Measurements from ENCODE around the gene CNTN5.

CNTN5 gene

DNA sequence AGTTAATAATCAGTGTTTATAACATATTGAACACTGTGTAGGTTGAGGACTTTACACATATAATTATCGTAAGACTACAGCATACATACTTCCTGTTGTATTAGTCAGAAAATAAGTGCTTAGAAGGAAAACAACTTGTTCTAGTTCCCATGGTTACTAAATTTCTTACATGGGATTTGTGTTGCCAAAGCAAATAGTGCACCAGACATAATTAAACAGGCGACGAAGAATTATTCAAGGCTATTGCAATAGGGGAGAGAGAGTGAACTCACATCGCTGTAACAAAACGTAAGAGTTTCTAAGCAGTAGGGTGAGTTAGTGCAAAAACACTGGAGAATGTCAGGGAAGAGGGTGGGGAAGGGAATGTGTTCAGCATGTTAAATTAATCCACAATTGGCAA lies 347.8 kb downstream of the CNTN5 start:
- TF ChIP-seq NFIC (IDR thresholded peaks at IDR 0.05) (no peak), EGR1 (IDR thresholded peaks at IDR 0.05) (no peak), CEBPB (IDR thresholded peaks at IDR 0.05) (no peak), TAF1 (IDR thresholded peaks at IDR 0.05; ENCODE audit: low read depth) (no peak), TCF12 (IDR thresholded peaks at IDR 0.05; ENCODE audit: low read depth) (no peak), FOXM1 (IDR thresholded peaks at IDR 0.05; ENCODE audit: borderline replicate concordance, low read depth) (no peak), YY1 (IDR thresholded peaks at IDR 0.05; ENCODE audit: low read depth) (no peak), TEAD4 (IDR thresholded peaks at IDR 0.05) (no peak), RAD21 (IDR thresholded peaks at IDR 0.05; ENCODE audit: low read depth) (no peak), ZBTB7A (IDR thresholded peaks at IDR 0.05; ENCODE audit: low read depth) (no peak), CREB1 (IDR thresholded peaks at IDR 0.05; ENCODE audit: low read depth) (no peak), MAX (IDR thresholded peaks at IDR 0.05) (no peak), REST (IDR thresholded peaks at IDR 0.05; ENCODE audit: low read depth) (no peak)
- TF ChIP-seq, protein P1, sequence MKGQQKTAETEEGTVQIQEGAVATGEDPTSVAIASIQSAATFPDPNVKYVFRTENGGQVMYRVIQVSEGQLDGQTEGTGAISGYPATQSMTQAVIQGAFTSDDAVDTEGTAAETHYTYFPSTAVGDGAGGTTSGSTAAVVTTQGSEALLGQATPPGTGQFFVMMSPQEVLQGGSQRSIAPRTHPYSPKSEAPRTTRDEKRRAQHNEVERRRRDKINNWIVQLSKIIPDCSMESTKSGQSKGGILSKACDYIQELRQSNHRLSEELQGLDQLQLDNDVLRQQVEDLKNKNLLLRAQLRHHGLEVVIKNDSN (IDR thresholded peaks at IDR 0.05): no peak

GRCh38 chr11:99370549-99371216 lies 349.9 kb downstream of the CNTN5 start:
- TF ChIP-seq FOXM1 (IDR thresholded peaks at IDR 0.05; ENCODE audit: borderline replicate concordance, low read depth): no peak
- TF ChIP-seq YY1 (IDR thresholded peaks at IDR 0.05; ENCODE audit: low read depth): no peak
- TF ChIP-seq CEBPB (IDR thresholded peaks at IDR 0.05): no peak
- TF ChIP-seq, protein P1 (IDR thresholded peaks at IDR 0.05): no peak
- TF ChIP-seq ZBTB7A (IDR thresholded peaks at IDR 0.05; ENCODE audit: low read depth): no peak
- TF ChIP-seq REST (IDR thresholded peaks at IDR 0.05; ENCODE audit: low read depth): no peak
- TF ChIP-seq EGR1 (IDR thresholded peaks at IDR 0.05): no peak
- TF ChIP-seq EP300 (IDR thresholded peaks at IDR 0.05; ENCODE audit: borderline replicate concordance): no peak
- no peak for TF ChIP-seq RAD21 (IDR thresholded peaks at IDR 0.05; ENCODE audit: low read depth)

DNA sequence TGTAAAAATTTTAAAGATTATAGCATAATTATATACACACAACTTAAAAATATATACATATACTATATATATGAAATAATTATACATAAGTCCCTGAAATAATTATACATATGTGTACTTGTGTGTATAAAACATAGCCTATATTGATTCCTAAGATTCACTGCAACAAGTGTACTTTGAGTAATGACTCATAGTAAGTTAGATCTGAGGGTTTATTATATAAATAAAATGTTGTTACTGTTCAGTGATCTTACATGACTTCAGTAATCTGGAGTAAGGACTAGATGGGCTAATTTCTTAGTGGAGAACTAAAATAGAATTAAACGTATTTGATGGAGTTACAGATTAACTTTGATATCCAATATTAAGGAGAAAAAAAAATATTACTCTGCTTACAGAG lies 350.5 kb downstream of the CNTN5 start:
- TF ChIP-seq TCF12 (IDR thresholded peaks at IDR 0.05; ENCODE audit: low read depth) (no peak), EP300 (IDR thresholded peaks at IDR 0.05; ENCODE audit: borderline replicate concordance) (no peak), YY1 (IDR thresholded peaks at IDR 0.05; ENCODE audit: low read depth) (no peak), EGR1 (IDR thresholded peaks at IDR 0.05) (no peak), CREB1 (IDR thresholded peaks at IDR 0.05; ENCODE audit: low read depth) (no peak), REST (IDR thresholded peaks at IDR 0.05; ENCODE audit: low read depth) (no peak), NFIC (IDR thresholded peaks at IDR 0.05) (no peak), RAD21 (IDR thresholded peaks at IDR 0.05; ENCODE audit: low read depth) (no peak), FOXM1 (IDR thresholded peaks at IDR 0.05; ENCODE audit: borderline replicate concordance, low read depth) (no peak), ZBTB7A (IDR thresholded peaks at IDR 0.05; ENCODE audit: low read depth) (no peak), TAF1 (IDR thresholded peaks at IDR 0.05; ENCODE audit: low read depth) (no peak)
- TF ChIP-seq, protein P1 (IDR thresholded peaks at IDR 0.05): no peak

DNA sequence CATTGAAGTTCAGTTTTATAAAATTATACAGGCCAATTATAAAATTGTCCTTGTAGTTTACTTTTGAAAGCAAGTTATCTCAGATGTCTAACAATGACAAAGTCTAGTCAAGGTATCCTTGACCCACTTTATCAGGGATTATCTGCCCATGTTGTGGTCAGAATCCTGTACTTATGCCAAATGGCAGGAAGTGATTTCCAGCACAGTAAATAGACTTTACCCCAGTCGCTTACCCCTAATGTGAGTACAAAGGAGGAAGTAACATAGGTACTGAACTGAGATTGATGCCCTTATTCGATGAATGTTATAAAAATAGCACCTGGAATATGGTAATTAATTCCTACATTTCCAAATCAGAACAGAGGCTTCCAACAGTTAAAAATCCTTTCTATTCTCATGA lies 355.7 kb downstream of the CNTN5 start:
- TF ChIP-seq, protein P1 (IDR thresholded peaks at IDR 0.05): no peak
- no peak for TF ChIP-seq RAD21 (IDR thresholded peaks at IDR 0.05; ENCODE audit: low read depth)
- TF ChIP-seq EP300 (IDR thresholded peaks at IDR 0.05; ENCODE audit: borderline replicate concordance): no peak
- TF ChIP-seq YY1 (IDR thresholded peaks at IDR 0.05; ENCODE audit: low read depth): no peak
- TF ChIP-seq REST (IDR thresholded peaks at IDR 0.05; ENCODE audit: low read depth): no peak
- no peak for TF ChIP-seq FOXM1 (IDR thresholded peaks at IDR 0.05; ENCODE audit: borderline replicate concordance, low read depth)
- TF ChIP-seq CEBPB (IDR thresholded peaks at IDR 0.05): no peak
- no peak for TF ChIP-seq NFIC (IDR thresholded peaks at IDR 0.05)
- TF ChIP-seq CREB1 (IDR thresholded peaks at IDR 0.05; ENCODE audit: low read depth): no peak
- TF ChIP-seq TEAD4 (IDR thresholded peaks at IDR 0.05): no peak
- TF ChIP-seq TCF12 (IDR thresholded peaks at IDR 0.05; ENCODE audit: low read depth): no peak
- no peak for TF ChIP-seq MAX (IDR thresholded peaks at IDR 0.05)
- TF ChIP-seq TAF1 (IDR thresholded peaks at IDR 0.05; ENCODE audit: low read depth): no peak
- no peak for TF ChIP-seq EGR1 (IDR thresholded peaks at IDR 0.05)
- TF ChIP-seq ZBTB7A (IDR thresholded peaks at IDR 0.05; ENCODE audit: low read depth): no peak

Measured in Ishikawa (cell line).